Lower leg skin (tissue), 3 donors: Measurements from ENCODE around the gene PKP1.

Experiments used
- POLR2A ChIP-seq, 2 donors: fragments of 450-650 bp; IDR thresholded peaks; one replicate each; pipeline ENCODE4 v1.6.1; 2016 to 2017; ENCODE audit warnings: antibody characterized with exemption in 2 of 2, mild to moderate bottlenecking in 1 of 2, moderate library complexity in 1 of 2
- TF ChIP-seq, protein P1 (sequence below), 3 donors: fragments of 450-650 bp; IDR thresholded peaks; one replicate each; pipeline ENCODE4 v1.5.1; 2016; ENCODE audit warnings: antibody characterized with exemption in 3 of 3, mild to moderate bottlenecking in 3 of 3, moderate library complexity in 2 of 3

GRCh38 chr1:201253411-201253810, 29.9 kb upstream of the PKP1 start:
- TF ChIP-seq, protein P1, sequence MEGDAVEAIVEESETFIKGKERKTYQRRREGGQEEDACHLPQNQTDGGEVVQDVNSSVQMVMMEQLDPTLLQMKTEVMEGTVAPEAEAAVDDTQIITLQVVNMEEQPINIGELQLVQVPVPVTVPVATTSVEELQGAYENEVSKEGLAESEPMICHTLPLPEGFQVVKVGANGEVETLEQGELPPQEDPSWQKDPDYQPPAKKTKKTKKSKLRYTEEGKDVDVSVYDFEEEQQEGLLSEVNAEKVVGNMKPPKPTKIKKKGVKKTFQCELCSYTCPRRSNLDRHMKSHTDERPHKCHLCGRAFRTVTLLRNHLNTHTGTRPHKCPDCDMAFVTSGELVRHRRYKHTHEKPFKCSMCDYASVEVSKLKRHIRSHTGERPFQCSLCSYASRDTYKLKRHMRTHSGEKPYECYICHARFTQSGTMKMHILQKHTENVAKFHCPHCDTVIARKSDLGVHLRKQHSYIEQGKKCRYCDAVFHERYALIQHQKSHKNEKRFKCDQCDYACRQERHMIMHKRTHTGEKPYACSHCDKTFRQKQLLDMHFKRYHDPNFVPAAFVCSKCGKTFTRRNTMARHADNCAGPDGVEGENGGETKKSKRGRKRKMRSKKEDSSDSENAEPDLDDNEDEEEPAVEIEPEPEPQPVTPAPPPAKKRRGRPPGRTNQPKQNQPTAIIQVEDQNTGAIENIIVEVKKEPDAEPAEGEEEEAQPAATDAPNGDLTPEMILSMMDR (IDR thresholded peaks at IDR 0.05): no peak
- TF ChIP-seq POLR2A (IDR thresholded peaks at IDR 0.05): no peak
